Progenitor cell of endocrine pancreas (in vitro differentiated cells): ENCODE results near the gene ARPP19. TPM values are rescaled to one million over a fixed set of nuclear protein-coding genes. Genes with fewer than 3 reads are reported as not detected.
"Not testable (repeated sequence)": the region's sequence is repeated elsewhere in the genome, so short reads cannot be mapped to it uniquely, and the experiment has no call there.

Source experiments
- DNase-seq: peaks from one replicate; pipeline ENCODE4 v3.0.0; 2021; ENCODE audit warnings: low spot score; ENCODE audit not compliant: unreplicated experiment
- H3K27ac Mint-ChIP-seq: 2 replicates; pipeline ENCODE4 v1.8.0; 2021; ENCODE audit warnings: mild to moderate bottlenecking, moderate library complexity, mixed read lengths
- H3K27me3 Mint-ChIP-seq: 2 replicates; pipeline ENCODE4 v1.8.0; 2021; ENCODE audit warnings: mixed read lengths
- H3K36me3 Mint-ChIP-seq: 2 replicates; pipeline ENCODE4 v1.8.0; 2022; ENCODE audit warnings: mixed read lengths; ENCODE audit not compliant: insufficient read depth
- H3K4me1 Mint-ChIP-seq: 2 replicates; pipeline ENCODE4 v1.8.0; 2021; ENCODE audit warnings: low read depth, mixed read lengths
- H3K4me3 Mint-ChIP-seq: 2 replicates; pipeline ENCODE4 v1.8.0; 2021; ENCODE audit warnings: low read depth, mild to moderate bottlenecking, moderate library complexity, mixed read lengths
- H3K9me3 Mint-ChIP-seq: 2 replicates; pipeline ENCODE4 v1.8.0; 2021; ENCODE audit warnings: low read depth, mixed read lengths
- CTCF ChIP-seq: fragments of 200-600 bp; sonication (generic); IDR thresholded peaks from one replicate; pipeline ENCODE4 v1.5.0; 2021; ENCODE audit warnings: antibody characterized with exemption, mild to moderate bottlenecking; ENCODE audit not compliant: unreplicated experiment
- total RNA-seq: library from RNA; stranded (reverse); gene quantifications from 2 replicates; pipeline ENCODE4 v1.2.1, GENCODE V29; 2021

ARPP19 gene
- total RNA-seq, 1 donor from 2014 or later, result 186 TPM

- Mint-ChIP-seq H3K4me1 (no peaks in the 10 kb centered on the region), H3K27me3 (no peaks in the 10 kb centered on the region), H3K4me3 (no peak overlapping the region), H3K36me3 (peaks cover 12% of the 10 kb centered on the region), H3K27ac (no peak overlapping the region), H3K9me3 (no peaks in the 10 kb centered on the region)
- TF ChIP-seq CTCF, result no peak
- no peak for DNase-seq
Observed at GRCh38 chr15:52579852-52580251, 11.0 kb upstream of the ARPP19 start.

- TF ChIP-seq CTCF, result no peak
- Mint-ChIP-seq H3K27ac (no peak overlapping the region), H3K9me3 (no peaks in the 10 kb centered on the region), H3K4me1 (no peaks in the 10 kb centered on the region), H3K27me3 (no peaks in the 10 kb centered on the region), H3K4me3 (no peak overlapping the region), H3K36me3 (peaks cover 6% of the 10 kb centered on the region)
- no peak for DNase-seq
Observed at GRCh38 chr15:52576692-52577091, 7.9 kb upstream of the ARPP19 start.

GRCh38 chr15:52575573-52575972 lies 6.7 kb upstream of the ARPP19 start:
- not testable (repeated sequence) for H3K27ac Mint-ChIP-seq, H3K36me3 Mint-ChIP-seq, H3K9me3 Mint-ChIP-seq, H3K4me3 Mint-ChIP-seq, H3K27me3 Mint-ChIP-seq, H3K4me1 Mint-ChIP-seq, DNase-seq

GRCh38 chr15:52575072-52575471 lies 6.2 kb upstream of the ARPP19 start:
- peaks cover 4% of the 10 kb centered on the region for H3K36me3 Mint-ChIP-seq
- H3K27ac Mint-ChIP-seq, result no peak overlapping the region
- no peak for DNase-seq
- no peaks in the 10 kb centered on the region for H3K27me3 Mint-ChIP-seq
- H3K9me3 Mint-ChIP-seq, result no peaks in the 10 kb centered on the region
- no peak overlapping the region for H3K4me3 Mint-ChIP-seq
- TF ChIP-seq CTCF, result no peak
- H3K4me1 Mint-ChIP-seq, result no peaks in the 10 kb centered on the region

GRCh38 chr15:52574623-52575022 lies 5.8 kb upstream of the ARPP19 start:
- not testable (repeated sequence) for DNase-seq, H3K4me3 Mint-ChIP-seq, H3K27me3 Mint-ChIP-seq, H3K36me3 Mint-ChIP-seq, H3K9me3 Mint-ChIP-seq, H3K4me1 Mint-ChIP-seq, H3K27ac Mint-ChIP-seq

- no peak for TF ChIP-seq CTCF
- DNase-seq, result peak; percentile 21
- Mint-ChIP-seq H3K27ac (peak overlapping the region; percentile 100), H3K4me3 (peak overlapping the region; percentile 92), H3K36me3 (peaks cover 2% of the 10 kb centered on the region), H3K27me3 (no peaks in the 10 kb centered on the region), H3K9me3 (no peaks in the 10 kb centered on the region), H3K4me1 (peaks cover 27% of the 10 kb centered on the region)
Observed at GRCh38 chr15:52567871-52568600, 794 bp downstream of the ARPP19 start.
